PC-9 (cell line): ENCODE results near the gene CADM2. TPM values are rescaled to one million over a fixed set of nuclear protein-coding genes. Genes with fewer than 3 reads are reported as not detected.

Experiments used
- BruUV-seq: library from RNA; stranded (reverse); fragments of 400-500 nt; replicated peaks from 2 replicates; lab custom pipeline; 2021; lab: Mats Ljungman, UMichigan
- CTCF ChIA-PET: fragments of 300-600 bp; sonication (Branson Sonifier 250); formaldehyde crosslinking; loops from one replicate; lab custom pipeline; 2022; ENCODE audit warnings: antibody characterized with exemption; lab: Charles Lee
- POLR2A ChIA-PET: fragments of 300-600 bp; sonication (Branson Sonifier 250); formaldehyde crosslinking; loops from one replicate; lab custom pipeline; 2022; ENCODE audit warnings: antibody characterized with exemption; ENCODE audit not compliant: unreplicated experiment; lab: Charles Lee
- DNase-seq, 2 experiments: peaks; one replicate each; pipeline versions ENCODE4 v3.0.0 to v3.0.0-alpha.2; 2015 to 2022; ENCODE audit warnings: mixed read lengths in 1 of 2
- H2AFZ ChIP-seq: fragments of 200-600 bp; sonication (generic); 2 replicates; pipeline ENCODE4 v1.8.1; 2017; ENCODE audit warnings: antibody characterized with exemption
- H3F3A ChIP-seq: fragments of 200-600 bp; sonication (generic); 2 replicates; pipeline ENCODE4 v1.8.1; 2017; ENCODE audit warnings: antibody characterized with exemption, mild to moderate bottlenecking, low read depth; ENCODE audit not compliant: insufficient read depth
- H3K27ac ChIP-seq: fragments of 200-600 bp; sonication (generic); 2 replicates; pipeline ENCODE4 v1.6.1; 2016; ENCODE audit warnings: mixed run types
- H3K27me3 ChIP-seq: fragments of 200-600 bp; sonication (generic); 2 replicates; pipeline ENCODE4 v1.6.1; 2016; ENCODE audit warnings: low read depth, mixed run types; ENCODE audit not compliant: insufficient read depth
- H3K36me3 ChIP-seq: fragments of 200-600 bp; sonication (generic); 2 replicates; pipeline ENCODE4 v1.6.1; 2016; ENCODE audit warnings: low read depth, mixed run types
- H3K4me1 ChIP-seq: fragments of 200-600 bp; sonication (generic); replicated peaks from 2 replicates; pipeline ENCODE4 v1.6.1; 2016; ENCODE audit warnings: mixed run types; ENCODE audit not compliant: insufficient read depth
- H3K4me2 ChIP-seq: fragments of 200-600 bp; sonication (generic); 2 replicates; pipeline ENCODE4 v1.6.1; 2017; ENCODE audit warnings: mixed run types
- H3K4me3 ChIP-seq: fragments of 200-600 bp; sonication (generic); 2 replicates; pipeline ENCODE4 v1.6.1; 2016; ENCODE audit warnings: mixed run types
- H3K79me2 ChIP-seq: fragments of 200-600 bp; sonication (generic); 2 replicates; pipeline ENCODE4 v1.6.1; 2017; ENCODE audit warnings: low read depth, mixed run types
- H3K9me2 ChIP-seq: fragments of 200-600 bp; sonication (generic); 2 replicates; pipeline ENCODE4 v1.8.1; 2017; ENCODE audit warnings: mild to moderate bottlenecking; ENCODE audit not compliant: insufficient read depth
- H3K9me3 ChIP-seq: fragments of 200-600 bp; sonication (generic); 2 replicates; pipeline ENCODE4 v1.8.1; 2016; ENCODE audit warnings: low read depth; ENCODE audit not compliant: insufficient read depth
- H4K20me1 ChIP-seq: fragments of 200-600 bp; sonication (generic); 2 replicates; pipeline ENCODE4 v1.8.1; 2017; ENCODE audit not compliant: insufficient read depth
- EZH2 ChIP-seq: fragments of 200-600 bp; sonication (generic); IDR thresholded peaks from 2 replicates; pipeline ENCODE4 v1.8.0; 2017; ENCODE audit warnings: antibody characterized with exemption, low read depth
- intact Hi-C: fragments of 100-400 bp; cut with micrococcal nuclease; formaldehyde crosslinking; loops from one replicate; pipeline ENCODE4 v1.10.0; 2022; ENCODE audit not compliant: unreplicated experiment
- total RNA-seq: library from RNA; stranded (reverse); gene quantifications from 2 replicates; pipeline ENCODE4 v1.2.3, GENCODE V29; 2021
- TF ChIP-seq, protein P1 (sequence below): fragments of 200-600 bp; sonication (generic); conservative IDR thresholded peaks from 2 replicates; pipeline ENCODE4 v1.6.1; 2017; ENCODE audit warnings: mixed run types, antibody characterized with exemption, mild to moderate bottlenecking, moderate library complexity

CADM2 gene
- total RNA-seq, 1 experiment from 2014 or later, result 0.59 TPM

DNA sequence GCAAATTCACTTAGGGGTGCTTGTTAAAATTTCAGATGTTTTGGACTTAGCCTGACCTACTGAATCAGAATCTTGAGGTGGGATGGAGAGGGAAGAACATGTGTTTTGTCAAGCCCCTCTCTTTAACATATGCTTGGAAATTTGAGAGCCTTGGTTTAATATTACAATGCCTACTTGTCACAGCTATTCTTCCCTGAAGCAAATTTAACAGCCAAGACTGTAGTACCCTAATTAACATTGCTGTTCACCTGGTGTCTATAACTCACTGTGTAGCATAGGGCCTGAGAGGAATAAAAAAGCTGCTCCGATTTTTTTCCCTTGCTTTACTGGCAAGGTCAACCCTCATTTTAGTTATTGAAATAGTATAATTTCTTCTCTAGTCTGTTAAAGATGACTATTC lies 880.1 kb downstream of the CADM2 start:
- no peaks in the 10 kb centered on the region for H3K9me2 ChIP-seq
- H3K4me2 ChIP-seq, result no peak overlapping the region
- H2AFZ ChIP-seq, result no peak overlapping the region
- no peak overlapping the region for H3K27ac ChIP-seq
- ChIA-PET CTCF (no interaction called here), POLR2A (no interaction called here)
- H4K20me1 ChIP-seq, result no peaks in the 10 kb centered on the region
- H3K36me3 ChIP-seq, result no peaks in the 10 kb centered on the region
- no peaks in the 10 kb centered on the region for H3K79me2 ChIP-seq
- no peaks in the 10 kb centered on the region for H3K9me3 ChIP-seq
- intact Hi-C loops, result no loop called here
- TF ChIP-seq EZH2, result no peak
- TF ChIP-seq, protein P1, sequence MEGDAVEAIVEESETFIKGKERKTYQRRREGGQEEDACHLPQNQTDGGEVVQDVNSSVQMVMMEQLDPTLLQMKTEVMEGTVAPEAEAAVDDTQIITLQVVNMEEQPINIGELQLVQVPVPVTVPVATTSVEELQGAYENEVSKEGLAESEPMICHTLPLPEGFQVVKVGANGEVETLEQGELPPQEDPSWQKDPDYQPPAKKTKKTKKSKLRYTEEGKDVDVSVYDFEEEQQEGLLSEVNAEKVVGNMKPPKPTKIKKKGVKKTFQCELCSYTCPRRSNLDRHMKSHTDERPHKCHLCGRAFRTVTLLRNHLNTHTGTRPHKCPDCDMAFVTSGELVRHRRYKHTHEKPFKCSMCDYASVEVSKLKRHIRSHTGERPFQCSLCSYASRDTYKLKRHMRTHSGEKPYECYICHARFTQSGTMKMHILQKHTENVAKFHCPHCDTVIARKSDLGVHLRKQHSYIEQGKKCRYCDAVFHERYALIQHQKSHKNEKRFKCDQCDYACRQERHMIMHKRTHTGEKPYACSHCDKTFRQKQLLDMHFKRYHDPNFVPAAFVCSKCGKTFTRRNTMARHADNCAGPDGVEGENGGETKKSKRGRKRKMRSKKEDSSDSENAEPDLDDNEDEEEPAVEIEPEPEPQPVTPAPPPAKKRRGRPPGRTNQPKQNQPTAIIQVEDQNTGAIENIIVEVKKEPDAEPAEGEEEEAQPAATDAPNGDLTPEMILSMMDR, result no peak
- no peaks in the 10 kb centered on the region for H3K27me3 ChIP-seq
- no peaks in the 10 kb centered on the region for H3F3A ChIP-seq
- H3K4me1 ChIP-seq, result no peaks in the 10 kb centered on the region
- DNase-seq, result no peak
- H3K4me3 ChIP-seq, result no peak overlapping the region
- BruUV-seq, result no TSS peak

DNA sequence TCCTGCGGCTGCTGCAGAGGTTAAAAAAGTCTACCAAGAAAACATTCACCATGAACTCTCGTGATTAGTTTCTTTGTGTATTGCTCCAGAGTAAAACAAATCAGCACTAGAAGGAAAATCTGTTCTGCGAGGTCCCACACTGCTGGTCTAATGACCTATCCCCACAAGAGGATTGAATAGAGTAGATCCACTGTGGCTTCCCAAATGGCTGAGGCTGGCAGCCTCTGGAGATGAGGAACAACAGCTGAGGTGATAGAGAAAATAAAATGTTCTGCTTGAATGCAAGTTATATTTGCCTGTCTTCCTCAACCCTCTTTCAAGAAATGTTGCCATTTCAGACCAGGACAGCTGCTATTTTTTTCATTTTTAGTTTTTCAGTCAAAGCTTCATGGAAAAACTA lies 883.3 kb downstream of the CADM2 start:
- no peaks in the 10 kb centered on the region for H3K36me3 ChIP-seq
- DNase-seq, result no peak
- ChIA-PET CTCF (no interaction called here), POLR2A (no interaction called here)
- BruUV-seq, result no TSS peak
- H3K79me2 ChIP-seq, result no peaks in the 10 kb centered on the region
- H3K4me1 ChIP-seq, result no peaks in the 10 kb centered on the region
- no peak overlapping the region for H2AFZ ChIP-seq
- H3K27ac ChIP-seq, result no peak overlapping the region
- H3K27me3 ChIP-seq, result no peaks in the 10 kb centered on the region
- H3K9me3 ChIP-seq, result no peaks in the 10 kb centered on the region
- no peaks in the 10 kb centered on the region for H3F3A ChIP-seq
- H4K20me1 ChIP-seq, result no peaks in the 10 kb centered on the region
- H3K9me2 ChIP-seq, result no peaks in the 10 kb centered on the region
- TF ChIP-seq, protein P1, result no peak
- TF ChIP-seq EZH2, result no peak
- H3K4me3 ChIP-seq, result no peak overlapping the region
- H3K4me2 ChIP-seq, result no peak overlapping the region
- intact Hi-C loops, result no loop called here

DNA sequence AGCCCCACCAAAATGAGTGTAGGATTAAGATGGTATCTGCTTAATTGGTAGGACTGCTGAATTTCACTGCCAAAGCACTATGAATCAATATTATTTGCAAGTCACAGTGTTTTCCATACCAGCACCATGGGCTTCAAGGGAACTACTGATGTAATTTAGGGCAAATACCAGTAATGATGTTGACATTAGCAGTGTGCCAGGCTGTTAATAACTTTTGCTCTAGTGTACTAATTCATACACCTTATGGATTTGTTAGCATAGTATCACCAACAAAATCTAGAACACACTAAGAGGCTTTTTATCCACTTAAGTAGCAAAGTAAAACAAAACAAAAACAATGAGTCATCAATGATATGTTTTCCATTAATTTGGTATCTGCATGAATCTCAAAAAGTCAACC lies 888.2 kb downstream of the CADM2 start:
- ChIA-PET POLR2A (no interaction called here), CTCF (no interaction called here)
- H3K4me2 ChIP-seq, result no peak overlapping the region
- no peaks in the 10 kb centered on the region; the same call in 1 of the 2 replicates for H4K20me1 ChIP-seq
- no peak overlapping the region for H2AFZ ChIP-seq
- no peaks in the 10 kb centered on the region for H3K36me3 ChIP-seq
- intact Hi-C loops, result no loop called here
- no peaks in the 10 kb centered on the region for H3K27me3 ChIP-seq
- no peaks in the 10 kb centered on the region for H3K79me2 ChIP-seq
- H3K27ac ChIP-seq, result no peak overlapping the region
- no TSS peak for BruUV-seq
- TF ChIP-seq, protein P1, result no peak
- TF ChIP-seq EZH2, result no peak
- DNase-seq, result no peak
- no peaks in the 10 kb centered on the region for H3K9me2 ChIP-seq
- H3K9me3 ChIP-seq, result no peaks in the 10 kb centered on the region
- no peak overlapping the region for H3K4me3 ChIP-seq
- H3K4me1 ChIP-seq, result no peaks in the 10 kb centered on the region
- no peaks in the 10 kb centered on the region for H3F3A ChIP-seq
